PC-9 (cell line): Measurements from ENCODE around the gene LRRC71.

ENCODE experiments used
- EZH2 ChIP-seq: fragments of 200-600 bp; sonication (generic); IDR thresholded peaks from 2 replicates; pipeline ENCODE4 v1.8.0; 2017; ENCODE audit warnings: antibody characterized with exemption, low read depth
- TF ChIP-seq, protein P1 (sequence below): fragments of 200-600 bp; sonication (generic); conservative IDR thresholded peaks from 2 replicates; pipeline ENCODE4 v1.6.1; 2017; ENCODE audit warnings: mixed run types, antibody characterized with exemption, mild to moderate bottlenecking, moderate library complexity

DNA sequence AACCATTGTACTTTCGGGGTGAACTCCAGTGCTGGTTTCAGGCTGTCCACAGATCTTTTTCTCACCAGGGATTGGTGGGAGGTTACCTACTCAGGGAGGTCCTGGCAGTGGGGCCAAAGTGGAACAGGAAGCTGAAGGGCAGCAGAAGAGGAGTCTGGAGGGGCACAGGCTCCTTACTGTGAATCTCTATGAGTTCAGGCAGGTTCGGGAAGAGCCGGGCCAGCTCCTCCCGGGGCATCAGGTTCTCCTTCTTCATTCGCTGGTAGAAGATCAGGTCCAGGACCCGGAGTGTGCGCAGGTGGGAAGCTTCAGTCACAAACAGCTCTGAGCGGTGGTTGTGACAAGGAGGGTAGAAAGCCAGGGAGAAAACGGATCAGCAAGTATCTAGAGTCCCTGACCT, 26.7 kb downstream of the LRRC71 start:
- TF ChIP-seq, protein P1, sequence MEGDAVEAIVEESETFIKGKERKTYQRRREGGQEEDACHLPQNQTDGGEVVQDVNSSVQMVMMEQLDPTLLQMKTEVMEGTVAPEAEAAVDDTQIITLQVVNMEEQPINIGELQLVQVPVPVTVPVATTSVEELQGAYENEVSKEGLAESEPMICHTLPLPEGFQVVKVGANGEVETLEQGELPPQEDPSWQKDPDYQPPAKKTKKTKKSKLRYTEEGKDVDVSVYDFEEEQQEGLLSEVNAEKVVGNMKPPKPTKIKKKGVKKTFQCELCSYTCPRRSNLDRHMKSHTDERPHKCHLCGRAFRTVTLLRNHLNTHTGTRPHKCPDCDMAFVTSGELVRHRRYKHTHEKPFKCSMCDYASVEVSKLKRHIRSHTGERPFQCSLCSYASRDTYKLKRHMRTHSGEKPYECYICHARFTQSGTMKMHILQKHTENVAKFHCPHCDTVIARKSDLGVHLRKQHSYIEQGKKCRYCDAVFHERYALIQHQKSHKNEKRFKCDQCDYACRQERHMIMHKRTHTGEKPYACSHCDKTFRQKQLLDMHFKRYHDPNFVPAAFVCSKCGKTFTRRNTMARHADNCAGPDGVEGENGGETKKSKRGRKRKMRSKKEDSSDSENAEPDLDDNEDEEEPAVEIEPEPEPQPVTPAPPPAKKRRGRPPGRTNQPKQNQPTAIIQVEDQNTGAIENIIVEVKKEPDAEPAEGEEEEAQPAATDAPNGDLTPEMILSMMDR = no peak
- no peak for TF ChIP-seq EZH2
